OCI-LY7 (cell line): ENCODE results near the gene RAB26. TPM values are rescaled to one million over a fixed set of nuclear protein-coding genes. Genes with fewer than 3 reads are reported as not detected.

ENCODE experiments used
- BruUV-seq: library from RNA; stranded (reverse); fragments of 400-500 nt; replicated peaks from 2 replicates; lab custom pipeline; 2021; lab: Mats Ljungman, UMichigan
- CTCF ChIA-PET: fragments of 300-600 bp; sonication (Branson Sonifier 250); formaldehyde crosslinking; loops from one replicate; lab custom pipeline; 2022; ENCODE audit warnings: antibody characterized with exemption; ENCODE audit not compliant: unreplicated experiment; lab: Charles Lee
- POLR2A ChIA-PET: fragments of 300-600 bp; sonication (Branson Sonifier 250); formaldehyde crosslinking; loops from one replicate; lab custom pipeline; 2022; ENCODE audit warnings: antibody characterized with exemption; lab: Charles Lee
- DNase-seq: peaks from one replicate; pipeline ENCODE4 v3.0.0-alpha.2; 2015; ENCODE audit warnings: low spot score
- H2AFZ ChIP-seq: fragments of 200-600 bp; sonication (generic), shearing (Covaris generic); 2 replicates; pipeline ENCODE4 v1.6.1; 2014; ENCODE audit warnings: mild to moderate bottlenecking, antibody characterized with exemption, low read length, moderate library complexity
- H3K27ac ChIP-seq: fragments of 200-600 bp; sonication (generic); 2 replicates; pipeline ENCODE4 v1.5.1; 2014; ENCODE audit warnings: mixed run types, low read depth, mild to moderate bottlenecking, moderate library complexity, low read length, inconsistent platforms; ENCODE audit not compliant: poor library complexity, severe bottlenecking
- H3K36me3 ChIP-seq: fragments of 200-600 bp; sonication (generic); 2 replicates; pipeline ENCODE4 v1.6.1; 2014; ENCODE audit warnings: mild to moderate bottlenecking, antibody characterized with exemption, low read length, moderate library complexity, mixed read lengths; ENCODE audit not compliant: insufficient read depth
- H3K4me1 ChIP-seq: fragments of 200-600 bp; sonication (generic); 2 replicates; pipeline ENCODE4 v1.5.1; 2014; ENCODE audit warnings: mild to moderate bottlenecking, low read length; ENCODE audit not compliant: insufficient read depth, poor library complexity, severe bottlenecking
- H3K4me2 ChIP-seq: fragments of 200-600 bp; sonication (generic); 2 replicates; pipeline ENCODE4 v1.6.1; 2014; ENCODE audit warnings: mild to moderate bottlenecking, low read length
- H3K4me3 ChIP-seq: fragments of 200-600 bp; sonication (generic); 2 replicates; pipeline ENCODE4 v1.5.1; 2014; ENCODE audit warnings: mild to moderate bottlenecking, low read depth, low read length; ENCODE audit not compliant: poor library complexity, severe bottlenecking
- H3K79me2 ChIP-seq: fragments of 200-600 bp; sonication (generic); 2 replicates; pipeline ENCODE4 v1.6.1; 2016; ENCODE audit warnings: low read depth, mild to moderate bottlenecking, low read length, moderate library complexity, mixed read lengths; ENCODE audit not compliant: insufficient read depth
- H3K9me2 ChIP-seq: fragments of 200-600 bp; sonication (generic); 2 replicates; pipeline ENCODE4 v1.6.1; 2016; ENCODE audit warnings: mild to moderate bottlenecking, low read length, mixed read lengths; ENCODE audit not compliant: insufficient read depth
- H3K9me3 ChIP-seq: fragments of 200-600 bp; sonication (generic); 2 replicates; pipeline ENCODE4 v1.6.1; 2014; ENCODE audit warnings: mild to moderate bottlenecking, mixed run types, low read length, mixed read lengths
- H4K20me1 ChIP-seq: fragments of 200-600 bp; sonication (generic); 2 replicates; pipeline ENCODE4 v1.6.1; 2014; ENCODE audit warnings: mild to moderate bottlenecking, antibody characterized with exemption, low read length, moderate library complexity, mixed read lengths; ENCODE audit not compliant: insufficient read depth
- CTCF ChIP-seq: fragments of 200-600 bp; sonication (generic); conservative IDR thresholded peaks from 2 replicates; pipeline ENCODE4 v1.5.1; 2014; ENCODE audit warnings: mild to moderate bottlenecking, antibody characterized with exemption, low read length, moderate library complexity, mixed read lengths
- EZH2phosphoT487 ChIP-seq: fragments of 200-600 bp; sonication (generic); IDR thresholded peaks from 2 replicates; pipeline ENCODE4 v1.6.1; 2018; ENCODE audit warnings: low read depth, borderline replicate concordance, mild to moderate bottlenecking, mixed run types, antibody characterized with exemption, low read length, moderate library complexity, mixed read lengths
- intact Hi-C: fragments of 100-400 bp; cut with micrococcal nuclease; formaldehyde crosslinking; loops from one replicate; pipeline ENCODE4 v1.10.0; 2022; ENCODE audit not compliant: unreplicated experiment
- total RNA-seq, 2 experiments: library from RNA; depleted of rRNA in 1 of 2; stranded (reverse); fragments of >200 nt in 1 of 2; shearing (Covaris generic) in 1 of 2; gene quantifications; 2 replicates each; pipeline ENCODE4 v1.2.3, GENCODE V29; 2014 to 2022

The RAB26 gene
- total RNA-seq, 2 experiments from 2014 or later, result 5.0 to 9.5 TPM

DNA sequence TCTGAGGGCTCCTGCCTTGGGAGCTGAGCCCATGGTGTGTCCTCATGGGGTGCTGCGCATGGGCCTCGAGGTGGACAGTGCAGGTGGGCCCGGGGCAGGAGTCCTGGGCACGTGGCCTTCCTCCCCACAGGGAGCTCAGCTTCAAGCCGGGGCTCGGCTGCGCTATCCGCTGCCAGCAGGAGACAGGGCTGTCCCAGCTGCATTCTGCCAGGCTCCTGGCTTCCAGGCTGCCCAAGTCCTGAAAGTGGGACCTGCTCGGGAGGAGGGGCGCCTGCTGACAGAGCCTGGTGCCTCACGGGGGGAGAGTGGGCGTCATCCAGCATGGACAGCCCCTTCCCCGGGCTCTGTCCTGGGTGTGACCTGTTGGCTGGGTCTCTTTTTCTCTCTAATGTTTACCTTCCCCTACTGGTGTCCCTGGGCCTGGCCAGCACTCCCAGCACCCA lies 14.3 kb downstream of the RAB26 start:
- TF ChIP-seq EZH2phosphoT487, result no peak
- TF ChIP-seq CTCF, result no peak
- ChIA-PET POLR2A (no interaction called here), CTCF (no interaction called here)
- no peak overlapping the region for H3K4me3 ChIP-seq
- H3K9me2 ChIP-seq, result no peaks in the 10 kb centered on the region
- H3K4me2 ChIP-seq, result no peak overlapping the region
- H3K4me1 ChIP-seq, result no peaks in the 10 kb centered on the region
- no peak for DNase-seq
- H3K79me2 ChIP-seq, result peaks cover 21% of the 10 kb centered on the region
- H2AFZ ChIP-seq, result no peak overlapping the region
- intact Hi-C loops, result no loop called here
- H3K9me3 ChIP-seq, result 0 out of 2 replicates have a peak, but pooled peaks cover 8% of the 10 kb centered on the region
- H3K27ac ChIP-seq, result no peak overlapping the region
- no TSS peak for BruUV-seq
- H4K20me1 ChIP-seq, result no peaks in the 10 kb centered on the region
- H3K36me3 ChIP-seq, result peaks cover 64% of the 10 kb centered on the region

- TF ChIP-seq EZH2phosphoT487 (no peak), CTCF (no peak)
These were observed 14.9 kb downstream of the RAB26 start for GRCh38 chr16:2163211-2163881.

DNA sequence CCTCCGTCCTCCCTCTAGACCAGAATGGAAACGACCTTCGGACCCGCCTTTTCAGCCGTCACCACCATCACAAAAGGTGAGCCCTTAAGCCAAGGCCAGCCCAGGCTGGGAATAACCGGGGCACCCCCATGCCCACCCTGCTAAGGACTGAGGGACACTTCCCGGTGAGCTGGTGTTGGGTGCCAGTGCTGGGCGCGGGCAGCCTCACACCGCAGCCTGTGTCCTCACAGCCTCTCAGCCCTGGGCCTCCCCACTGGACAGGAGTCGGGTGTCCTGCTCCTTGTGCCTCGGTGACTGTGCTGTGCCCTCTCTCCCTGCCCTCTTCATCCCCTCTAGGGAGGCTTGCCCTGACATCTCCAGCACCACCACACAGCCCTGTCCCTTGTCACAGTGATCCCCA lies 17.4 kb downstream of the RAB26 start:
- Histone ChIP-seq H3K4me2 (no peak overlapping the region), H3K9me2 (no peaks in the 10 kb centered on the region), H2AFZ (no peak overlapping the region), H3K4me1 (no peaks in the 10 kb centered on the region), H3K79me2 (peaks cover 4% of the 10 kb centered on the region; the same call in 1 of the 2 replicates), H3K9me3 (0 out of 2 replicates have a peak, but pooled peaks cover 8% of the 10 kb centered on the region), H4K20me1 (no peaks in the 10 kb centered on the region), H3K4me3 (no peak overlapping the region), H3K27ac (no peak overlapping the region), H3K36me3 (peaks cover 68% of the 10 kb centered on the region)
- intact Hi-C loops, result no loop called here
- CTCF ChIA-PET, result no interaction called here
- no peak for DNase-seq
- BruUV-seq, result no TSS peak
- TF ChIP-seq EZH2phosphoT487, result no peak
- no peak for TF ChIP-seq CTCF
- POLR2A ChIA-PET, result no interaction called here

More at GRCh38 chr16:2163211-2163881, 14.9 kb downstream of the RAB26 start:
- H3K79me2 ChIP-seq, result peaks cover 14% of the 10 kb centered on the region
- BruUV-seq, result no TSS peak
- DNase-seq, result no peak
- no peak overlapping the region for H3K4me3 ChIP-seq
- no peaks in the 10 kb centered on the region for H3K9me2 ChIP-seq
- H3K36me3 ChIP-seq, result peaks cover 71% of the 10 kb centered on the region
- POLR2A ChIA-PET, result no interaction called here
- 0 out of 2 replicates have a peak, but pooled peaks cover 8% of the 10 kb centered on the region for H3K9me3 ChIP-seq
- no peaks in the 10 kb centered on the region for H3K4me1 ChIP-seq
- intact Hi-C loops, result no loop called here
- CTCF ChIA-PET, result no interaction called here
- no peak overlapping the region for H3K27ac ChIP-seq
- no peak overlapping the region for H2AFZ ChIP-seq
- no peaks in the 10 kb centered on the region for H4K20me1 ChIP-seq
- H3K4me2 ChIP-seq, result no peak overlapping the region
